ENCODE data around the gene CDKN1B.

DNA sequence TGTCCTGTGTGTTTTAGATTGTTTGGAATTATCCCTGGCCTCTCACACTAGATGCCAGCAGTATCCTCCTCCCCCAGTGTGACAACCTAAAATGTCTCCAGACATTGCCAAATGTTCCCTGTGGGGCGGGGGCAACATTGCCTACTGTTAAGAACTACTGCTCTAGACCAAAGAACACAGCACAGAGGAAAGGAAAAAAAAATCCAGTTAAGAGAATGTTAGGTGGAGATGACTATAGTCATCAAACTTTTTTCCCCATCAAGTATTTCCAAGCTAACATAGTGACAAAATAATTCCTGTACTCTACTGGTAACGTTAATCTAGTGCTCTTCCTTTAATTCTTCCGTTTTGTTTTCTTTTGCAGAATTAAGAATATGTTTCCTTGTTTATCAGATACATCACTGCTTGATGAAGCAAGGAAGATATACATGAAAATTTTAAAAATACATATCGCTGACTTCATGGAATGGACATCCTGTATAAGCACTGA is 3.5 kb downstream of the CDKN1B start:
- TF ChIP-seq POLR2A (IDR thresholded peaks at IDR 0.05; ENCODE audit: low read depth), result no peak
- TF ChIP-seq, protein P1, sequence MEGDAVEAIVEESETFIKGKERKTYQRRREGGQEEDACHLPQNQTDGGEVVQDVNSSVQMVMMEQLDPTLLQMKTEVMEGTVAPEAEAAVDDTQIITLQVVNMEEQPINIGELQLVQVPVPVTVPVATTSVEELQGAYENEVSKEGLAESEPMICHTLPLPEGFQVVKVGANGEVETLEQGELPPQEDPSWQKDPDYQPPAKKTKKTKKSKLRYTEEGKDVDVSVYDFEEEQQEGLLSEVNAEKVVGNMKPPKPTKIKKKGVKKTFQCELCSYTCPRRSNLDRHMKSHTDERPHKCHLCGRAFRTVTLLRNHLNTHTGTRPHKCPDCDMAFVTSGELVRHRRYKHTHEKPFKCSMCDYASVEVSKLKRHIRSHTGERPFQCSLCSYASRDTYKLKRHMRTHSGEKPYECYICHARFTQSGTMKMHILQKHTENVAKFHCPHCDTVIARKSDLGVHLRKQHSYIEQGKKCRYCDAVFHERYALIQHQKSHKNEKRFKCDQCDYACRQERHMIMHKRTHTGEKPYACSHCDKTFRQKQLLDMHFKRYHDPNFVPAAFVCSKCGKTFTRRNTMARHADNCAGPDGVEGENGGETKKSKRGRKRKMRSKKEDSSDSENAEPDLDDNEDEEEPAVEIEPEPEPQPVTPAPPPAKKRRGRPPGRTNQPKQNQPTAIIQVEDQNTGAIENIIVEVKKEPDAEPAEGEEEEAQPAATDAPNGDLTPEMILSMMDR (IDR thresholded peaks at IDR 0.05), result no peak
- no peak for TF ChIP-seq POLR2AphosphoS5 (IDR thresholded peaks at IDR 0.05)
- TF ChIP-seq EP300 (IDR thresholded peaks at IDR 0.05), result no peak
